Measurements from ENCODE around the gene MOV10L1.
"Not testable (repeated sequence)": the region's sequence is repeated elsewhere in the genome, so short reads cannot be mapped to it uniquely, and the experiment has no call there.

The MOV10L1 gene

GRCh38 chr22:50074551-50075530 is 15.0 kb upstream of the MOV10L1 start:
- no peak for DNase-seq (ENCODE audit: low read depth)
- H3K4me3 ChIP-seq (ENCODE audit: low read depth, low read length) = no peak overlapping the region

- H3K4me3 ChIP-seq (ENCODE audit: low read depth, low read length) = no peak overlapping the region
- DNase-seq (ENCODE audit: low read depth) = no peak
Measured at GRCh38 chr22:50076646-50077535, 12.9 kb upstream of the MOV10L1 start.

- DNase-seq (ENCODE audit: low read depth) = no peak
- no peak overlapping the region for H3K4me3 ChIP-seq (ENCODE audit: low read depth, low read length)
Measured at GRCh38 chr22:50078246-50078645, 11.6 kb upstream of the MOV10L1 start.

GRCh38 chr22:50078761-50079160 is 11.0 kb upstream of the MOV10L1 start:
- DNase-seq (ENCODE audit: low read depth) = no peak
- no peak overlapping the region for H3K4me3 ChIP-seq (ENCODE audit: low read depth, low read length)

GRCh38 chr22:50080077-50080465 is 9.7 kb upstream of the MOV10L1 start:
- no peak overlapping the region for H3K4me3 ChIP-seq (ENCODE audit: low read depth, low read length)
- no peak for DNase-seq (ENCODE audit: low read depth)

GRCh38 chr22:50081426-50082196 is 8.2 kb upstream of the MOV10L1 start:
- no peak overlapping the region for H3K4me3 ChIP-seq (ENCODE audit: low read depth, low read length)
- DNase-seq (ENCODE audit: low read depth) = no peak

- H3K4me3 ChIP-seq (ENCODE audit: low read depth, low read length) = no peak overlapping the region
- DNase-seq (ENCODE audit: low read depth) = no peak
Measured at GRCh38 chr22:50082197-50082715, 7.5 kb upstream of the MOV10L1 start.

GRCh38 chr22:50082961-50083461 is 6.8 kb upstream of the MOV10L1 start:
- H3K4me3 ChIP-seq (ENCODE audit: low read depth, low read length) = no peak overlapping the region
- no peak for DNase-seq (ENCODE audit: low read depth)

- no peak overlapping the region for H3K4me3 ChIP-seq (ENCODE audit: low read depth, low read length)
- DNase-seq (ENCODE audit: low read depth) = no peak
Measured at GRCh38 chr22:50083462-50084079, 6.2 kb upstream of the MOV10L1 start.

- no peak overlapping the region for H3K4me3 ChIP-seq (ENCODE audit: low read depth, low read length)
- no peak for DNase-seq (ENCODE audit: low read depth)
Measured at GRCh38 chr22:50084080-50084477, 5.7 kb upstream of the MOV10L1 start.

GRCh38 chr22:50084614-50085021 is 5.2 kb upstream of the MOV10L1 start:
- no peak for DNase-seq (ENCODE audit: low read depth)
- no peak overlapping the region for H3K4me3 ChIP-seq (ENCODE audit: low read depth, low read length)

- no peak for DNase-seq (ENCODE audit: low read depth)
- H3K4me3 ChIP-seq (ENCODE audit: low read depth, low read length) = no peak within 1 kb of the TSS
Measured at GRCh38 chr22:50085211-50085972, 4.4 kb upstream of the MOV10L1 start, which contains the start of gene MLC1. TSS of gene MLC1 (minus strand) at chr22:50085426. CDS start at chr22:50084902, 524 bp downstream.

GRCh38 chr22:50086526-50086925 is 3.3 kb upstream of the MOV10L1 start:
- no peak overlapping the region for H3K4me3 ChIP-seq (ENCODE audit: low read depth, low read length)
- DNase-seq (ENCODE audit: low read depth) = no peak

GRCh38 chr22:50086975-50087374 is 2.8 kb upstream of the MOV10L1 start:
- not testable (repeated sequence) for DNase-seq (ENCODE audit: low read depth); H3K4me3 ChIP-seq (ENCODE audit: low read depth, low read length)

GRCh38 chr22:50087646-50088045 is 2.2 kb upstream of the MOV10L1 start:
- no peak overlapping the region for H3K4me3 ChIP-seq (ENCODE audit: low read depth, low read length)
- no peak for DNase-seq (ENCODE audit: low read depth)

GRCh38 chr22:50088096-50088495 is 1.7 kb upstream of the MOV10L1 start:
- DNase-seq (ENCODE audit: low read depth) = no peak
- no peak overlapping the region for H3K4me3 ChIP-seq (ENCODE audit: low read depth, low read length)

- no peak for DNase-seq (ENCODE audit: low read depth)
- H3K4me3 ChIP-seq (ENCODE audit: low read depth, low read length) = no peak overlapping the region
Measured at GRCh38 chr22:50089231-50089630, 575 bp upstream of the MOV10L1 start.

- no peak overlapping the region for H3K4me3 ChIP-seq (ENCODE audit: low read depth, low read length)
- no peak for DNase-seq (ENCODE audit: low read depth)
Measured at GRCh38 chr22:50090412-50090714, 557 bp downstream of the MOV10L1 start.
